Keratinocyte (primary cell): Measurements from ENCODE around the gene LRFN5. TPM values are rescaled to one million over a fixed set of nuclear protein-coding genes. Genes with fewer than 3 reads are reported as not detected.

Experiments used
- DNase-seq: peaks from one replicate; pipeline ENCODE4 v3.0.0-alpha.2; 2011; ENCODE audit warnings: low read depth, missing footprints, low spot score
- FAIRE-seq: peaks from 2 replicates; lab custom pipeline; 2011; peaks lifted over from hg19 to GRCh38; lab: Jason Lieb, UNC
- H2AFZ ChIP-seq: 2 replicates; pipeline ENCODE4 v1.6.0; 2012; ENCODE audit warnings: low read length, control low read depth, inconsistent platforms; ENCODE audit not compliant: control insufficient read depth
- H3K27ac ChIP-seq: 2 replicates; pipeline ENCODE4 v1.5.1; 2011; ENCODE audit warnings: low read length; ENCODE audit not compliant: control insufficient read depth, insufficient read depth
- H3K27me3 ChIP-seq: 3 replicates; pipeline ENCODE4 v1.6.0; 2011; ENCODE audit warnings: low read length; ENCODE audit not compliant: control insufficient read depth, insufficient read depth; ENCODE audit errors: extremely low read depth
- H3K36me3 ChIP-seq, 2 experiments: 2 replicates in 1 of 2; 3 replicates in 1 of 2; pipeline ENCODE4 v1.5.1; 2011; ENCODE audit warnings: low read length in 2 of 2, mild to moderate bottlenecking in 1 of 2; ENCODE audit not compliant: control insufficient read depth in 2 of 2, insufficient read depth in 2 of 2; ENCODE audit errors: extremely low read depth in 1 of 2
- H3K4me1 ChIP-seq: 3 replicates; pipeline ENCODE4 v1.5.1; 2011; ENCODE audit warnings: low read length; ENCODE audit not compliant: control insufficient read depth, insufficient read depth; ENCODE audit errors: extremely low read depth
- H3K4me2 ChIP-seq: 3 replicates; pipeline ENCODE4 v1.6.0; 2011; ENCODE audit warnings: low read depth, low read length; ENCODE audit not compliant: control insufficient read depth, insufficient read depth; ENCODE audit errors: extremely low read depth
- H3K4me3 ChIP-seq, 3 experiments: fragments of 200-600 bp in 1 of 3; sonication (generic) in 1 of 3; 2 replicates in 2 of 3; 3 replicates in 1 of 3; pipeline ENCODE4 v1.5.1; 2011 to 2016; ENCODE audit warnings: low read length in 3 of 3, mild to moderate bottlenecking in 3 of 3, control low read depth in 2 of 3, inconsistent platforms in 1 of 3, low read depth in 1 of 3, mixed read lengths in 1 of 3, mixed run types in 1 of 3, moderate library complexity in 1 of 3; ENCODE audit not compliant: control insufficient read depth in 2 of 3, insufficient read depth in 2 of 3; ENCODE audit errors: extremely low read depth in 1 of 3
- H3K79me2 ChIP-seq: 2 replicates; pipeline ENCODE4 v1.6.0; 2012; ENCODE audit warnings: low read length; ENCODE audit not compliant: control insufficient read depth, insufficient read depth
- H3K9ac ChIP-seq: 3 replicates; pipeline ENCODE4 v1.6.0; 2011; ENCODE audit warnings: low read length; ENCODE audit not compliant: control insufficient read depth, insufficient read depth; ENCODE audit errors: extremely low read depth
- H3K9me1 ChIP-seq: 3 replicates; pipeline ENCODE4 v1.6.0; 2011; ENCODE audit warnings: low read length; ENCODE audit not compliant: control insufficient read depth, insufficient read depth; ENCODE audit errors: extremely low read depth
- H3K9me3 ChIP-seq: 2 replicates; pipeline ENCODE4 v1.5.1; 2012; ENCODE audit warnings: low read depth, low read length; ENCODE audit not compliant: control insufficient read depth
- H4K20me1 ChIP-seq: 3 replicates; pipeline ENCODE4 v1.6.0; 2011; ENCODE audit warnings: low read length; ENCODE audit not compliant: control insufficient read depth, insufficient read depth; ENCODE audit errors: extremely low read depth
- CTCF ChIP-seq, 3 experiments: IDR thresholded peaks in 1 of 3; conservative IDR thresholded peaks in 1 of 3; optimal IDR thresholded peaks in 1 of 3; 2 replicates in 2 of 3; 3 replicates in 1 of 3; pipeline versions ENCODE3 to v1.5.1; 2011; ENCODE audit warnings: low read length in 3 of 3, mild to moderate bottlenecking in 3 of 3, moderate library complexity in 2 of 3, control low read depth in 1 of 3, inconsistent platforms in 1 of 3; ENCODE audit not compliant: insufficient read depth in 2 of 3; ENCODE audit errors: extremely low read depth in 1 of 3
- EZH2 ChIP-seq: IDR thresholded peaks from one replicate; pipeline ENCODE4 v1.6.1; 2012; ENCODE audit warnings: inconsistent platforms, mild to moderate bottlenecking, low read length, moderate library complexity
- dilution Hi-C: fragments of 300-500 bp; cut with MboI; formaldehyde crosslinking; loops from one replicate; pipeline ENCODE4 v1.7.0; 2020; ENCODE audit warnings: low sequenced_read_pairs; ENCODE audit not compliant: extremely low pct_ligation_motif_present
- polyA plus RNA-seq, 5 experiments: library from polyadenylated mRNA; depleted of rRNA in 3 of 5; stranded (reverse) in 3 of 5; stranded (forward) in 1 of 5; unstranded in 1 of 5; fragments of >200 nt; gene quantifications; 1 replicate in 1 of 5; 2 replicates in 3 of 5; 3 replicates in 1 of 5; pipeline versions ENCODE4 v1.2.1 to v1.2.3, GENCODE V29; 2011 to 2012; ENCODE audit warnings: missing spikeins in 2 of 5, low read depth in 1 of 5, low replicate concordance in 1 of 5

The LRFN5 gene
- polyA plus RNA-seq, 1 donor (not counting 4 experiments of a cell fraction or from before 2014, with no cell fraction given), result not detected

GRCh38 chr14:41878321-41878720, 271.6 kb downstream of the LRFN5 start:
- no peak for FAIRE-seq
- H3K4me2 ChIP-seq, result no peak overlapping the region
- no peaks in the 10 kb centered on the region for H4K20me1 ChIP-seq
- no peaks in the 10 kb centered on the region for H3K9me1 ChIP-seq
- no peaks in the 10 kb centered on the region for H3K79me2 ChIP-seq
- dilution Hi-C loops, result no loop called here
- no peak overlapping the region for H3K4me3 ChIP-seq
- H2AFZ ChIP-seq, result no peak overlapping the region
- no peaks in the 10 kb centered on the region for H3K9me3 ChIP-seq
- H3K27ac ChIP-seq, result no peak overlapping the region
- no peak for DNase-seq
- H3K27me3 ChIP-seq, result no peaks in the 10 kb centered on the region
- no peaks in the 10 kb centered on the region for H3K4me1 ChIP-seq
- H3K9ac ChIP-seq, result no peak overlapping the region
- H3K36me3 ChIP-seq, result no peaks in the 10 kb centered on the region
- TF ChIP-seq EZH2, result no peak
- TF ChIP-seq CTCF (optimal IDR thresholded peaks at IDR 0.05 in 1 of 3, IDR thresholded peaks at IDR 0.05 in 1 of 3, conservative IDR thresholded peaks at IDR 0.05 in 1 of 3; ENCODE audit: extremely low read depth in 1 of 3, insufficient read depth in 2 of 3, low read length in 3 of 3), result no peak

DNA sequence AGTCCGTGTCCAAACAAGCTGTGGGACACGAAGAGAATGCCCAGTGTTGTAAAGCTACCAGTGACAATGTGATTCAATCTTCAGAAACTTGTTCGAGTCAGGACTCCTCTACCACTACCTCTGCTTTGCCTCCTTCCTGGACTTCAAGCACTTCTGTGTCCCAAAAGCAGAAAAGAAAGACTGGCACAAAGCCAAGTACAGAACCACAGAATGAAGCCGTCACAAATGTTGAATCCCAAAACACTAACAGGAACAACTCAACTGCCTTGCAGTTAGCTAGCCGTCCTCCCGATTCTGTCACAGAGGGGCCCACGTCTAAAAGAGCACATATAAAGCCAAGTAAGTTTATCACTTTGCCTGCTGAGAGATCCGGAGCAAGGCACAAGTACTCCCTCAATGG, 284.9 kb downstream of the LRFN5 start:
- Histone ChIP-seq H2AFZ (no peak overlapping the region), H3K9ac (no peak overlapping the region), H3K4me2 (no peak overlapping the region), H4K20me1 (no peaks in the 10 kb centered on the region), H3K27me3 (no peaks in the 10 kb centered on the region), H3K79me2 (no peaks in the 10 kb centered on the region), H3K4me1 (no peaks in the 10 kb centered on the region), H3K9me1 (no peaks in the 10 kb centered on the region), H3K9me3 (no peaks in the 10 kb centered on the region), H3K27ac (no peak overlapping the region), H3K36me3 (no peaks in the 10 kb centered on the region), H3K4me3 (no peak overlapping the region)
- no peak for FAIRE-seq
- dilution Hi-C loops, result no loop called here
- no peak for DNase-seq
- TF ChIP-seq EZH2 (no peak), CTCF (optimal IDR thresholded peaks at IDR 0.05 in 1 of 3, IDR thresholded peaks at IDR 0.05 in 1 of 3, conservative IDR thresholded peaks at IDR 0.05 in 1 of 3; ENCODE audit: extremely low read depth in 1 of 3, insufficient read depth in 2 of 3, low read length in 3 of 3) (no peak)
